K562 (cell line): ENCODE data around the gene LMBR1. TPM values are rescaled to one million over a fixed set of nuclear protein-coding genes. Genes with fewer than 3 reads are reported as not detected.

Source experiments
- CBX3 ChIP-seq, 2 experiments: IDR thresholded peaks; 1 replicate in 1 of 2; 2 replicates in 1 of 2; pipeline ENCODE4 v1.6.1; 2012; ENCODE audit warnings: inconsistent platforms in 2 of 2, low read length in 2 of 2, borderline replicate concordance in 1 of 2, control low read depth in 1 of 2
- FOXJ3 ChIP-seq: sonication (generic); formaldehyde crosslinking; IDR thresholded peaks from 2 replicates; pipeline ENCODE4 v1.4.0; 2020; ENCODE audit warnings: mild to moderate bottlenecking, missing genetic modification reagents
- MCM3 ChIP-seq: fragments of 450-650 bp; IDR thresholded peaks from 2 replicates; pipeline ENCODE4 v1.6.1; 2016
- MGA ChIP-seq: fragments of 450-650 bp; IDR thresholded peaks from 2 replicates; pipeline ENCODE4 v1.6.1; 2016; ENCODE audit warnings: mild to moderate bottlenecking, moderate library complexity
- PPARD ChIP-seq: fragments of 250-450 bp; sonication (Bioruptor Pico); IDR thresholded peaks from 2 replicates; pipeline ENCODE4 v1.8.0; 2022; ENCODE audit warnings: inconsistent platforms, mild to moderate bottlenecking, moderate library complexity
- PREB ChIP-seq: sonication (generic); formaldehyde crosslinking; IDR thresholded peaks from 2 replicates; pipeline ENCODE4 v1.8.1; 2023; ENCODE audit warnings: mild to moderate bottlenecking, missing genetic modification reagents
- SRF ChIP-seq, 2 experiments: fragments of 250-450, 450-650 bp in 1 of 2; sonication (Bioruptor Pico) in 1 of 2; sonication (generic) in 1 of 2; formaldehyde crosslinking; IDR thresholded peaks; 2 replicates each; pipeline versions ENCODE4 v1.5.0 to v1.5.1; 2020 to 2022; ENCODE audit warnings: mild to moderate bottlenecking in 1 of 2, missing genetic modification reagents in 1 of 2
- ZBTB1 ChIP-seq: sonication (generic); formaldehyde crosslinking; IDR thresholded peaks from 2 replicates; pipeline ENCODE4 v1.8.1; 2023; ENCODE audit warnings: missing genetic modification reagents, low read depth, mild to moderate bottlenecking, borderline replicate concordance
- polyA plus RNA-seq, 8 experiments: library from polyadenylated mRNA; depleted of rRNA in 4 of 8; stranded (reverse) in 5 of 8; unstranded in 3 of 8; fragments of >200 nt; fragmentation: Nextera tagmentation in 2 of 8; fragmentation: Illumina TruSeq in 1 of 8; extraction: Ambion mirVana in 2 of 8; extraction: Trizol in 1 of 8; gene quantifications; 2 replicates each; pipeline versions ENCODE4 v1.2.1 to v1.2.3, GENCODE V29; 2011 to 2014; ENCODE audit warnings: inconsistent platforms in 1 of 8, missing spikeins in 1 of 8
- total RNA-seq, 7 experiments: library from RNA; depleted of rRNA in 6 of 7; stranded (reverse); fragments of >200 nt in 6 of 7; fragmentation: Illumina TruSeq in 2 of 7; extraction: Trizol in 2 of 7; gene quantifications; 2 replicates each; pipeline versions ENCODE4 v1.2.1 to v1.2.3, GENCODE V29; 2011 to 2021; ENCODE audit warnings: low replicate concordance in 1 of 7
- TF ChIP-seq, protein P1 (sequence below): fragments of 450-650 bp; IDR thresholded peaks from 2 replicates; pipeline ENCODE4 v1.6.1; 2018; ENCODE audit not compliant: partially characterized antibody

Gene LMBR1
- total and polyA plus RNA-seq, 9 of the 15 experiments (the other 6 are each of a cell fraction or from before 2014, with no cell fraction given) = 7.7 to 90.0 (median 59.9) TPM

DNA sequence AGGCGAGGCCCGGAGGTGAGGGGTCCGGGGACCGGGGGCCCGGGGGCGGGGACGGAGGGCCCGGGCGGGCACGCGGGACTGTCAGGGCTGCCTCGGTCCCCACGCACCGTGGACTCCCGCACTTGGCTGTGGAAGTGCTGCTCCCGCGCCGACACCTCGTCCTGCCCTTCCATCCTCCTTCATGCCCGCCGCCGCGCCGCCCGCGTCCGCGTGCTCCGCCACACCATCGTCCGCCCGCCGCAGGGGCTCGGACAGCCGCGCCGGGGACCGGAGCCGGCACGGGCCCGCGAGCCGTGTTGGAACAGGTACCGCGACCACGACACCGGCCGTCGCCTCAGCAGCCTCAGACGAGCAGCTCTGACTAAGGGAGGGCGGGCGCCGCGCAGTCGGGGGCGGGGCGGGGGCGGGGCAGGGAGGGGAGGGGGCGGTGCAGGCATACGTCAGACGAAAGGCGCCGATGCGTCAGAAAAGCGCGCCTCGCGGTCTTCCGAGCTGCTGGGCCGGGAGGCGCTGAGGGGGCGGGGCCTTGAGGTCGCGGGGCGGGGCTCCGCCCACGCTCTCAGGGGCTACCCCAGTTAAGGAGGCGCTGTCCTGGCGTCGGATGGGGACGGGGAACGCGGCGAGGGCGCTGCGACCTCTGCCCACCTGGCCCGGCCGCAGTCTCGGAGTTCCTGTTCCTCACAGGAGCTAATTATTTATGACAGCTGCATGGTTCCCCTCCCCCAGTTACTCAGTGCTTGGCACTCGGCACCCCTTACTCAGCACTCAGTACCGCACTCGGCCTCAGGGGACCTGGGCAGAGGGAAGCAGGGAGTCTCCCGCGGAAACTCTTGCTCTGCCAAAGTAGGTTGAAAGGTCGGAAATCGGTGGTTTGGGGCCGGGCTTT, at the start of gene LMBR1 (continued):
- TF ChIP-seq MGA (peak; percentile 70), MCM3 (no peak), CBX3 (IDR thresholded peaks at IDR 0.05; ENCODE audit: borderline replicate concordance in 1 of 2, low read length in 2 of 2) (peak in 1 of 2 experiments; percentile 35; a peak in 1 of 3 replicates), SRF (CRISPR knock-in tag; IDR thresholded peaks at IDR 0.05) (no peak; a peak in 2 of 4 replicates), FOXJ3 (CRISPR knock-in tag) (no peak), PREB (CRISPR knock-in tag) (no peak; the same call in 1 of the 2 replicates), PPARD (CRISPR knock-in tag) (no peak), ZBTB1 (CRISPR knock-in tag) (peak; percentile 49; the same call in 1 of the 2 replicates)
- TF ChIP-seq, protein P1, sequence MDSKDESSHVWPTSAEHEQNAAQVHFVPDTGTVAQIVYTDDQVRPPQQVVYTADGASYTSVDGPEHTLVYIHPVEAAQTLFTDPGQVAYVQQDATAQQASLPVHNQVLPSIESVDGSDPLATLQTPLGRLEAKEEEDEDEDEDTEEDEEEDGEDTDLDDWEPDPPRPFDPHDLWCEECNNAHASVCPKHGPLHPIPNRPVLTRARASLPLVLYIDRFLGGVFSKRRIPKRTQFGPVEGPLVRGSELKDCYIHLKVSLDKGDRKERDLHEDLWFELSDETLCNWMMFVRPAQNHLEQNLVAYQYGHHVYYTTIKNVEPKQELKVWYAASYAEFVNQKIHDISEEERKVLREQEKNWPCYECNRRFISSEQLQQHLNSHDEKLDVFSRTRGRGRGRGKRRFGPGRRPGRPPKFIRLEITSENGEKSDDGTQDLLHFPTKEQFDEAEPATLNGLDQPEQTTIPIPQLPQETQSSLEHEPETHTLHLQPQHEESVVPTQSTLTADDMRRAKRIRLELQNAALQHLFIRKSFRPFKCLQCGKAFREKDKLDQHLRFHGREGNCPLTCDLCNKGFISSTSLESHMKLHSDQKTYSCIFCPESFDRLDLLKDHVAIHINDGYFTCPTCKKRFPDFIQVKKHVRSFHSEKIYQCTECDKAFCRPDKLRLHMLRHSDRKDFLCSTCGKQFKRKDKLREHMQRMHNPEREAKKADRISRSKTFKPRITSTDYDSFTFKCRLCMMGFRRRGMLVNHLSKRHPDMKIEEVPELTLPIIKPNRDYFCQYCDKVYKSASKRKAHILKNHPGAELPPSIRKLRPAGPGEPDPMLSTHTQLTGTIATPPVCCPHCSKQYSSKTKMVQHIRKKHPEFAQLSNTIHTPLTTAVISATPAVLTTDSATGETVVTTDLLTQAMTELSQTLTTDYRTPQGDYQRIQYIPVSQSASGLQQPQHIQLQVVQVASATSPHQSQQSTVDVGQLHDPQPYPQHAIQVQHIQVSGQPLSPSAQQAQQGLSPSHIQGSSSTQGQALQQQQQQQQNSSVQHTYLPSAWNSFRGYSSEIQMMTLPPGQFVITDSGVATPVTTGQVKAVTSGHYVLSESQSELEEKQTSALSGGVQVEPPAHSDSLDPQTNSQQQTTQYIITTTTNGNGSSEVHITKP = peak; percentile 37
